IMR-90 (cell line): ENCODE data around the gene TTLL4. TPM values are rescaled to one million over a fixed set of nuclear protein-coding genes. Genes with fewer than 3 reads are reported as not detected.

ENCODE experiments used
- ATAC-seq: fragments of 200-7000 bp; cut with Tn5 transposase; 2 replicates; pipeline ENCODE4 v1.9.1; 2020; ENCODE audit warnings: low read depth, mild to moderate bottlenecking, moderate library complexity
- BruUV-seq: library from RNA; stranded (reverse); fragments of 400-500 nt; replicated peaks from 2 replicates; lab custom pipeline; 2021; lab: Mats Ljungman, UMichigan
- CTCF ChIA-PET: fragments of 300-600 bp; formaldehyde crosslinking; extraction: SDS; loops from one replicate; lab custom pipeline; 2021; ENCODE audit warnings: antibody characterized with exemption; lab: Yijun Ruan, JAX
- POLR2A ChIA-PET: fragments of 300-600 bp; sonication (Branson Sonifier 250); formaldehyde crosslinking; loops from one replicate; lab custom pipeline; 2022; ENCODE audit warnings: antibody characterized with exemption; ENCODE audit not compliant: unreplicated experiment; lab: Charles Lee
- DNase-seq: peaks from one replicate; pipeline ENCODE4 v3.0.0; 2013
- H2AFZ ChIP-seq: replicated peaks from 2 replicates; pipeline ENCODE3; 2013; ENCODE audit warnings: low read length, mild to moderate bottlenecking; ENCODE audit not compliant: poor library complexity
- H2AK5ac ChIP-seq: 2 replicates; pipeline ENCODE4 v1.6.1; 2013; ENCODE audit warnings: low read depth, low read length, inconsistent platforms
- H2AK9ac ChIP-seq: replicated peaks from 2 replicates; pipeline ENCODE3; 2013; ENCODE audit warnings: mild to moderate bottlenecking, low read depth, low read length, moderate library complexity; ENCODE audit not compliant: poor library complexity
- H2BK120ac ChIP-seq: 2 replicates; pipeline ENCODE4 v1.6.1; 2013; ENCODE audit warnings: low read depth, low read length, inconsistent platforms
- H2BK15ac ChIP-seq: 3 replicates; pipeline ENCODE4 v1.6.1; 2013; ENCODE audit warnings: low read depth, low read length, inconsistent platforms
- H2BK20ac ChIP-seq: 2 replicates; pipeline ENCODE4 v1.6.1; 2013; ENCODE audit warnings: low read depth, mild to moderate bottlenecking, inconsistent platforms, low read length, moderate library complexity
- H2BK5ac ChIP-seq: 2 replicates; pipeline ENCODE4 v1.6.1; 2013; ENCODE audit warnings: mild to moderate bottlenecking, low read depth, low read length, inconsistent platforms; ENCODE audit not compliant: poor library complexity, severe bottlenecking
- H3K14ac ChIP-seq: replicated peaks from 2 replicates; pipeline ENCODE4 v1.6.1; 2013; ENCODE audit warnings: low read depth, low read length, inconsistent platforms
- H3K18ac ChIP-seq: 2 replicates; pipeline ENCODE4 v1.6.1; 2013; ENCODE audit warnings: low read depth, low read length, control low read depth
- H3K23ac ChIP-seq: 2 replicates; pipeline ENCODE4 v1.6.1; 2013; ENCODE audit warnings: low read depth, low read length, inconsistent platforms
- H3K27ac ChIP-seq: 2 replicates; pipeline ENCODE4 v1.5.1; 2013; ENCODE audit warnings: mild to moderate bottlenecking, control low read depth, low read length; ENCODE audit not compliant: insufficient read depth
- H3K27me3 ChIP-seq: 2 replicates; pipeline ENCODE4 v1.6.1; 2013; ENCODE audit warnings: low read length; ENCODE audit not compliant: control insufficient read depth, insufficient read depth
- H3K36me3 ChIP-seq: 2 replicates; pipeline ENCODE4 v1.6.1; 2013; ENCODE audit warnings: low read length, mixed read lengths; ENCODE audit not compliant: control insufficient read depth, insufficient read depth
- H3K4ac ChIP-seq: 2 replicates; pipeline ENCODE4 v1.6.1; 2013; ENCODE audit warnings: low read depth, low read length, inconsistent platforms
- H3K4me1 ChIP-seq: 2 replicates; pipeline ENCODE4 v1.6.1; 2013; ENCODE audit warnings: low read length, mixed read lengths; ENCODE audit not compliant: control insufficient read depth, insufficient read depth
- H3K4me2 ChIP-seq: 2 replicates; pipeline ENCODE4 v1.6.1; 2013; ENCODE audit warnings: low read depth, mild to moderate bottlenecking, control low read depth, low read length, moderate library complexity
- H3K4me3 ChIP-seq: 2 replicates; pipeline ENCODE4 v1.5.1; 2013; ENCODE audit warnings: low read depth, mild to moderate bottlenecking, control low read depth, low read length, moderate library complexity; ENCODE audit not compliant: insufficient read depth
- H3K56ac ChIP-seq: 2 replicates; pipeline ENCODE4 v1.6.1; 2013; ENCODE audit warnings: low read length, inconsistent platforms; ENCODE audit not compliant: insufficient read depth; ENCODE audit errors: extremely low read depth
- H3K79me1 ChIP-seq, 2 experiments: 2 replicates each; pipeline ENCODE4 v1.6.1; 2013; ENCODE audit warnings: low read length in 2 of 2, inconsistent platforms in 1 of 2, low read depth in 1 of 2
- H3K9ac ChIP-seq: 2 replicates; pipeline ENCODE4 v1.6.1; 2013; ENCODE audit warnings: low read depth, low read length, control low read depth
- H3K9me1 ChIP-seq: 2 replicates; pipeline ENCODE4 v1.6.1; 2013; ENCODE audit warnings: low read length, inconsistent platforms; ENCODE audit not compliant: insufficient read depth
- H3K9me3 ChIP-seq: 2 replicates; pipeline ENCODE4 v1.6.1; 2013; ENCODE audit warnings: low read length; ENCODE audit not compliant: control insufficient read depth, insufficient read depth
- H4K20me1 ChIP-seq: 2 replicates; pipeline ENCODE4 v1.6.1; 2013; ENCODE audit warnings: low read length, inconsistent platforms; ENCODE audit not compliant: insufficient read depth
- H4K5ac ChIP-seq: 2 replicates; pipeline ENCODE4 v1.6.1; 2013; ENCODE audit warnings: mild to moderate bottlenecking, low read depth, low read length, control low read depth
- H4K8ac ChIP-seq, 2 experiments: 2 replicates each; pipeline ENCODE4 v1.6.1; 2013; ENCODE audit warnings: low read depth in 2 of 2, low read length in 2 of 2, control low read depth in 1 of 2, inconsistent platforms in 1 of 2
- H4K91ac ChIP-seq: 2 replicates; pipeline ENCODE4 v1.6.1; 2013; ENCODE audit warnings: low read depth, low read length, inconsistent platforms; ENCODE audit not compliant: insufficient read depth
- BHLHE40 ChIP-seq: fragments of 150-350 bp; IDR thresholded peaks from 2 replicates; pipeline ENCODE4 v1.6.1; 2016; ENCODE audit warnings: mild to moderate bottlenecking, low read depth, low read length
- CEBPB ChIP-seq: IDR thresholded peaks from 2 replicates; pipeline ENCODE4 v1.6.1; 2012; ENCODE audit warnings: low read depth, low read length, improper control_type of control experiment
- CHD1 ChIP-seq: IDR thresholded peaks from 2 replicates; pipeline ENCODE4 v1.6.1; 2012; ENCODE audit warnings: low read depth, low read length, improper control_type of control experiment
- CTCF ChIP-seq: conservative IDR thresholded peaks from 2 replicates; pipeline ENCODE4 v1.5.1; 2012; ENCODE audit warnings: mild to moderate bottlenecking, low read depth, low read length, improper control_type of control experiment
- ELK1 ChIP-seq: fragments of 150-350 bp; IDR thresholded peaks from 2 replicates; pipeline ENCODE4 v1.6.1; 2016; ENCODE audit warnings: low read depth, mild to moderate bottlenecking, low read length, moderate library complexity, borderline replicate concordance
- FOS ChIP-seq: fragments of 150-350 bp; IDR thresholded peaks from 2 replicates; pipeline ENCODE4 v1.6.1; 2016; ENCODE audit warnings: low read depth, low read length
- MAFK ChIP-seq: IDR thresholded peaks from 2 replicates; pipeline ENCODE4 v1.6.1; 2012; ENCODE audit warnings: low read depth, low read length, improper control_type of control experiment
- POLR2A ChIP-seq: IDR thresholded peaks from 2 replicates; pipeline ENCODE4 v1.6.1; 2012; ENCODE audit warnings: mild to moderate bottlenecking, low read depth, low read length
- RAD21 ChIP-seq: IDR thresholded peaks from 2 replicates; pipeline ENCODE4 v1.6.1; 2012; ENCODE audit warnings: low read length, improper control_type of control experiment
- RCOR1 ChIP-seq: IDR thresholded peaks from 2 replicates; pipeline ENCODE4 v1.6.1; 2012; ENCODE audit warnings: mild to moderate bottlenecking, low read length, improper control_type of control experiment; ENCODE audit not compliant: insufficient replicate concordance
- RFX5 ChIP-seq: IDR thresholded peaks from 2 replicates; pipeline ENCODE4 v1.8.0; 2012; ENCODE audit warnings: low read depth, mild to moderate bottlenecking, low read length, moderate library complexity
- USF2 ChIP-seq: fragments of 150-350 bp; IDR thresholded peaks from 2 replicates; pipeline ENCODE4 v1.6.1; 2017; ENCODE audit warnings: mild to moderate bottlenecking, antibody characterized with exemption, low read length, low read depth
- WGBS, 2 experiments: methylation state at CpG; one replicate each; pipeline versions ENCODE4 v1.1.5 to v1.1.7; 2013; ENCODE audit warnings: missing lambda C conversion rate in 2 of 2; ENCODE audit not compliant: insufficient read length in 1 of 2; ENCODE audit errors: extremely low coverage in 2 of 2; 5-methylcytosine and 5-hydroxymethylcytosine counted together
- dilution Hi-C: fragments of 300-500 bp; cut with HindIII; formaldehyde crosslinking; loops from one replicate; pipeline ENCODE4 v1.14.3; 2018; ENCODE audit warnings: low sequenced_read_pairs; ENCODE audit not compliant: unreplicated experiment
- in situ Hi-C: fragments of 300-500 bp; cut with MboI; formaldehyde crosslinking; loops from 3 replicates; pipeline ENCODE4 v1.14.3; 2019; ENCODE audit warnings: low sequenced_read_pairs, inconsistent platforms, mixed read lengths
- intact Hi-C: fragments of 100-400 bp; cut with micrococcal nuclease; formaldehyde crosslinking; loops from 2 replicates; pipeline ENCODE4 v1.10.0; 2022
- polyA plus RNA-seq, 3 experiments: library from polyadenylated mRNA; depleted of rRNA; stranded (reverse); fragments of >200 nt; gene quantifications; 2 replicates each; pipeline ENCODE4 v1.2.3, GENCODE V29; 2012; ENCODE audit warnings: low replicate concordance in 1 of 3
- total RNA-seq: library from RNA; depleted of rRNA; stranded (reverse); fragments of >200 nt; gene quantifications from 2 replicates; pipeline ENCODE4 v1.2.3, GENCODE V29; 2012

Gene TTLL4
- total and polyA plus RNA-seq, 2 of the 4 experiments (the other 2 are of a cell fraction): 9.0 to 22.9 TPM

GRCh38 chr2:218755567-218756404, 45.2 kb downstream of the TTLL4 start:
- H3K14ac ChIP-seq: no peak overlapping the region
- no peak overlapping the region for H2BK15ac ChIP-seq
- H3K18ac ChIP-seq: no peak overlapping the region
- DNase-seq (no peak), ATAC-seq (no peak)
- BruUV-seq: no TSS peak
- no peak overlapping the region for H2AK9ac ChIP-seq
- H4K20me1 ChIP-seq: no peaks in the 10 kb centered on the region
- H2AFZ ChIP-seq: no peak overlapping the region
- no peak overlapping the region for H4K91ac ChIP-seq
- no peaks in the 10 kb centered on the region for H3K27me3 ChIP-seq
- no peaks in the 10 kb centered on the region for H3K4me1 ChIP-seq
- no peak overlapping the region for H3K27ac ChIP-seq
- no peak overlapping the region for H3K4me3 ChIP-seq
- no peak overlapping the region for H2BK20ac ChIP-seq
- H3K9me1 ChIP-seq: no peaks in the 10 kb centered on the region; the same call in 1 of the 2 replicates
- in situ Hi-C loops (no loop called here), intact Hi-C loops (no loop called here), dilution Hi-C loops (no loop called here)
- CTCF ChIA-PET: no interaction called here
- no peaks in the 10 kb centered on the region for H3K9me3 ChIP-seq
- H3K36me3 ChIP-seq: peaks cover 41% of the 10 kb centered on the region
- H3K56ac ChIP-seq: no peak overlapping the region
- TF ChIP-seq RFX5 (no peak), FOS (no peak), CTCF (no peak), USF2 (no peak), MAFK (no peak), RCOR1 (no peak), BHLHE40 (no peak), CEBPB (no peak), CHD1 (no peak), ELK1 (no peak), RAD21 (no peak), POLR2A (no peak)
- no peak overlapping the region for H3K4ac ChIP-seq
- no peak overlapping the region for H2AK5ac ChIP-seq
- 90% methylated on average over 4 of the region's 10 CpGs; no CpG with 5 or more reads in 1 of the 2 experiments for WGBS, 2 experiments
- H3K9ac ChIP-seq: no peak overlapping the region
- H2BK120ac ChIP-seq: no peak overlapping the region
- no peak overlapping the region for H3K23ac ChIP-seq
- no peak overlapping the region for H3K4me2 ChIP-seq
- H3K79me1 ChIP-seq: no peaks in the 10 kb centered on the region
- no peak overlapping the region for H2BK5ac ChIP-seq
- POLR2A ChIA-PET: no interaction called here
- no peak overlapping the region for H4K8ac ChIP-seq
- no peak overlapping the region for H4K5ac ChIP-seq
